HG02885 (cell line): ENCODE results near the gene WDR64.
"Not testable (repeated sequence)": the region's sequence is repeated elsewhere in the genome, so short reads cannot be mapped to it uniquely, and the experiment has no call there.

Source experiments
- ATAC-seq: cut with Tn5 transposase; IDR thresholded peaks from one replicate; pipeline ENCODE4 v1.9.1; 2021; ENCODE audit warnings: mild to moderate bottlenecking; ENCODE audit not compliant: unreplicated experiment, poor library complexity

WDR64 gene

GRCh38 chr1:241648159-241648558 is 3.9 kb upstream of the WDR64 start:
- no peak for ATAC-seq

DNA sequence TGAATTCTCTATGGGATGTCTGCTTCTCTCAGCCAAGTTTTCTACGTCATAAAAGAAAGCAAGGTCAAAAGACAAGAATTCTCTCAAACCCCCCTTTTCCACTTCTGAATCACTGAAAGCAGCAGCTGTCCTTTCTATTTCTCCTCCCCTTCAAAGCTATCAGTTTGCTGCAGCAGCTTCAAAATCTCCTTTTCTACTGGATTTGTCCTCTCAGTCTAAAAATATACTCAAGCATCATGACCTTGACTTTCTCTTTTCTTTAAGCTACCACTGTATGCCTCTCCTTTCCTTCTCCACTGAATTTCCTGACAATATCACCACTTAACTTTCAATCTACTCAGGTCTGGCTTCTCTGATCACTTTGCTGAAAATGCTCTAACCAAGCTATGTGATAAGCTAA is 1.9 kb downstream of the WDR64 start:
- ATAC-seq, result peak; percentile 37

DNA sequence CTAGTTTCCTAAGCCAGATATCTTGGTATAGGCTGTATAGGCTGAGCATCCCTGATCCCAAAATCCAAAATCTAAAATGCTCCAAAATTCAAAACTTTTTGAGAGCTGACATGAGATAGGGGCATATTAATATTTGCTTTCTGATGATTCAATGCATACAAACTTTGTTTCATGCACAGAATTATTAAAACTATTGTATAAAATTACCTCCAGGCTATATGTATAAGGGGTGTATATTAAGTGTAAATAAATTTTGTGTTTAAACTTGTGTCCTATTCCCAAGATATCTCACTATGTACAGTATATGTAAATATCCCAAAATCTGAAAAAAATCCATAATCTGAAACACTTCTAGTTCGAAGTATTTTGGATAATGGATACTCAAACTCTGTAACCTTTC is 2.6 kb downstream of the WDR64 start:
- no peak for ATAC-seq

DNA sequence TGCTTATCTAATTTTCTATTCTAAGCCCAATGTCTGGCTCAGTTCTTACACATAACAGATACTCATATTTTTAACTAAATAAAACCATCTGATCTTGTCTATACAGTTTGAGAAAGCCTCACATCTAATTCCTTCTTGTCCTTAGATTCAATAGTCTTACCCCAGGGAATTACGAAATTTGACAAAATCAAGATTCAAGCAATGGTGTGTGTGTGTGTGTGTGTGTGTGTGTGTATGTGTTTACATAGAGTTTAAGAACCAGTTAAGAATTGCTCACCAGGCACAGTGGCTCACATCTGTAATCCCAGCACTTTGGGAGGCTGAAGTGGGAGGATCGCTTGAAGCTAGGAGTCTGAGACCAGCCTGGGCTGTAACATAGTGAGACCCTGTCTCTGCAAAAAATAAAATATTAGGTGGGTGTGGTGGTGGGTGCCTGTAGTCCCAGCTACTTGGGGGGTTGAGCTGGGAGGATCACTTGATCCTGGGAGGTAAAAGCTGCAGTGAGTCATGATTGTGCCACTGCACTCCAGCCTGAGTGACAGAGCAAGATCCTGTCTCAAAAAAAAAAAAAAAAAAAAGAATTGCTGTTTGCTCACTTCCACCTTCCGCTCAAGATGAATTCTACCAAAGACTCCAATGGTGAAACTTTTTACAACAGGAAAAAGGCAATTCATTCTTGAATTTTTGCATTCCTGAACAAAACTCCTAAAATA is 6.2 kb downstream of the WDR64 start:
- ATAC-seq, result no peak

GRCh38 chr1:241659016-241659415 is 6.9 kb downstream of the WDR64 start:
- ATAC-seq, result not testable (repeated sequence)

DNA sequence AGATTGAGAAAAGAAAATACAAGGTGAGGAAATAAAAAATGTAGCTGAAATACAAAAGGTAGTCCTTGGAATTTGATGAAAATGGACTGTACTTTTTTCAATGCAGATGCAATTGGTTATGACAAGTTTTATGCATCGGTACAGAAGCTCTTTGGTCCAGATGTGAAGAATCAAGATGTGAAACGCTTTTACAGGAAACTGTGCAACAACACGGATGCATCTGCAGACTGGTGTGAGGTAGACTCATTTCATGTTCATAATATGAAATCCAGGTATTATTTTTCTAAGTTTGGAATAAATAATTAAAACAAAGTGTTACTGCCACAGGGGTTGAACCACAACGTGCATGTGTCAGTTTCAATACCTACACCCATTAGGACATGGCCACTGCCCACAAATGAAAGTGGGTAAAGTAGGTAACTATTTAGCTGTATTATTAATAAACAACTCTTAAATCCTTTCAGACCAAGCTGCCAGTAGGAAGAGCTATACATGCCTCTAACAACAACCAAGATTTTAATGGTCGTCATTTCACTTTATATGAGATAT is 8.4 kb downstream of the WDR64 start:
- no peak for ATAC-seq

DNA sequence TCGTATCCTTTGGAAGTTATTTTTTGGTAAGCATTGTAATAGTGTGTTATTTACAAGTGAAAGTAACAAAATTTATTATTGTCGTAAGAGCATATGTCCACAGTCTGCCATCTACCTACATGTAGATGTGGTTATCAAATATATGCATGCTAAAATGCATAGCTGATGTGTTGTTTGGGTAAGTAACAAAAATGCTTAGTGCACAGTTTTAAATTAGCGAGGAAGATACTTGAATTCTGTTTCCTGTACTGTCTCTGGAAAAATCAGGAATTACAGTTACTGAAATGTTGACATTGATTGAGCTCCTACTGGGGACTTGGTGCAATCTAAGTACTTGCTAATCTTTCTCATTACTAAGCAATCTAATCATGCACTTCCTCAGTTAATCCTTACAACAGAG is 14.3 kb downstream of the WDR64 start:
- ATAC-seq, result no peak

GRCh38 chr1:241672301-241672700 is 20.2 kb downstream of the WDR64 start:
- no peak for ATAC-seq

GRCh38 chr1:241674805-241675384 is 22.8 kb downstream of the WDR64 start:
- no peak for ATAC-seq

DNA sequence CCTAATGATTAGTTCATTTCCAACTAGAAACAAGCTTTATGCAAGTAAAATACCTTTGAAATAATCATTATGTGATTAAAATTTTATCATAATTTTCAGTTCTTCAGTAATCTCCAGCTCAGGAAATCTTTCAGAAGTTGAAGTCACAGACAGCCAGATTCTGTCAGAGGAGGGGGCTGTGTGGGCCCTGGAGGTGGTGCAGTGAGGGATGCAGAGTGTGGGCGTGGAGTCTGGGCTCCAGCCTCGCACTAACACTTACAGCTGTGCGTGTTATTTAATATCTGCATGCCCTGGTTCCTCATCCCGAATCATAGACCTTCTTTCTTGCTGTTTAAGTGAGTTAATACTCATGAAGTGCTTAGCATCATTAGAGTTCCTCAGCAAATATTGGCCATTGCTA is 23.9 kb downstream of the WDR64 start:
- ATAC-seq, result no peak

GRCh38 chr1:241677201-241677600 is 25.1 kb downstream of the WDR64 start:
- ATAC-seq, result peak; percentile 95

- ATAC-seq, result no peak
Measured at GRCh38 chr1:241678536-241678935, 26.5 kb downstream of the WDR64 start.

GRCh38 chr1:241679404-241679803 is 27.3 kb downstream of the WDR64 start:
- ATAC-seq, result no peak

DNA sequence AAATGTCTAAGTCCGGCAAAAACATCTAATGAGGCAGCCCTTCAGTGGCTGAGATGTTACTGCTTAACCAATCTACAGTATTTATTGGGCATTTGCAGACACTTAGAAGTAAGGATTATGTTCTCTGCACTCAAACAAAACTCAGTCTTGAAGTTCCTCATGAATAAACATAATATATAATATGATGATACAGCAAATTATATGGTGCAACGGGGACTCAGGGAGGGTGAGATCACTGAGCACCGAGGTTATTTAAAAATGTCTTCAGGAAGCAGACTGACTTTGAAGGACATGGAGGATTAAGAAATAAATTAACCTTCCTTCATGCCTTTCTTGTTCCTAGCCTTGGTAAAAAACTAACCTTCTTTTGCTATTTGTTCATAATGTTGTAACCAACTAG is 27.9 kb downstream of the WDR64 start:
- ATAC-seq, result no peak

GRCh38 chr1:241681861-241682448 is 29.9 kb downstream of the WDR64 start:
- ATAC-seq, result not testable (repeated sequence)

GRCh38 chr1:241682921-241683320 is 30.8 kb downstream of the WDR64 start:
- ATAC-seq, result no peak

DNA sequence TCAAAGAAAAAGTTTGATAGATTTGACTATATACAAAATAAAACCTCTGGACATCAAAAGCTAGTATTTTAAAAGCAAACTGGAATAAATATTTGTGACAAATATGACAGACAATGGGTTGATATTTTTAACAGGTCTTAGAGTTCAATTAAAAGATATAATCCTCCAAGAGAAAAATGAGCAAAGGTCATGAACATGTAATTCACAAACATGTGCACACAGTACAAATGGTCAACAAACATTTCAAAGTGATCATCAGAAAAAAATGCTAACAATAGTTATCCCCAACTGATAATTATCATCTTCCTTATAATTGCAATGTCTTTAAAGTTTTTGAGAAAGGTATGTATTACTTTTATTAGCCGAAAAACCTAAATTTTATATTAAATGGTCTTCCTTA is 32.0 kb downstream of the WDR64 start:
- ATAC-seq, result no peak

GRCh38 chr1:241688940-241689368 is 36.9 kb downstream of the WDR64 start:
- no peak for ATAC-seq

DNA sequence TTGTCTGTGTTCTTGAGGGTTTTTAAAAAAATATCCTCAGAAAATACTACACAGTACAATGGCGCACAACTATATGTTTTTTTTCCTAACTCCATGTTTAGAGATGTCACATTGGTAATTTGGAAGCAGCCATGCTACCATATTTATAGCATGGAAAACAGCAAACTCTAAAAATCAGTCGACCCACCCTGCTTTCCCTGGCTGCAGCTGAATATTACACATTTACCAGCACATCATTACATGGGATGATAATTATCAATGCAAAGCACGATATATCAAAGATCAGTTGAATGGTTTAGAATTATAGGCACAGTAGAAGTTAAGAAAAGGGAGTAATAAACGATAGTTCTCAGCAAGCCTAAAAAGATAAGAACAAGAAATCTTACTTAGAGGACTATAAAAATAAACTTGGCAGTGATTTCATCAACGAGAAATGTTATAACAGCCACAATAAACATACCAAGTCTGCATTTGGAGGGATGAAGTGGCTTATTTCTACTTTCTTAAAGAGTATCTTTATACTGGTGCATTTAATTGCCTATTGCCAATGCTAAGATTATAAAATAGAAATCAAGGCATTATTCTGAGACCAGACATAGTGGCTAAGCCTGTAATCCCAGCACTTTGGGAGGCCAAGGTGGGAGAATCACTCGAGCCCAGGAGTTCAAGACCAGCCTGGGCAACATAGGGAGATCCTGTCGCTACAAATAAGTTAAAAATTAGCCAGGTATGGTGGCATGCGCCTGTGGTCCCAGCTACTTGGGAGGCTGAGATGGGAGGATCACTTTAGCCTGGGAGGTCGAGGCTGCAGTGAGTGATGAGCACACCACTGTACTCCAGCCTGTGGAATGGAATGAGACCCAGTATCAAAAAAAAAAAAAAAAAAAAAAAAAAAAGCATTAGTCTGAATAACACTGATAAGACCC is 43.4 kb downstream of the WDR64 start:
- no peak for ATAC-seq

DNA sequence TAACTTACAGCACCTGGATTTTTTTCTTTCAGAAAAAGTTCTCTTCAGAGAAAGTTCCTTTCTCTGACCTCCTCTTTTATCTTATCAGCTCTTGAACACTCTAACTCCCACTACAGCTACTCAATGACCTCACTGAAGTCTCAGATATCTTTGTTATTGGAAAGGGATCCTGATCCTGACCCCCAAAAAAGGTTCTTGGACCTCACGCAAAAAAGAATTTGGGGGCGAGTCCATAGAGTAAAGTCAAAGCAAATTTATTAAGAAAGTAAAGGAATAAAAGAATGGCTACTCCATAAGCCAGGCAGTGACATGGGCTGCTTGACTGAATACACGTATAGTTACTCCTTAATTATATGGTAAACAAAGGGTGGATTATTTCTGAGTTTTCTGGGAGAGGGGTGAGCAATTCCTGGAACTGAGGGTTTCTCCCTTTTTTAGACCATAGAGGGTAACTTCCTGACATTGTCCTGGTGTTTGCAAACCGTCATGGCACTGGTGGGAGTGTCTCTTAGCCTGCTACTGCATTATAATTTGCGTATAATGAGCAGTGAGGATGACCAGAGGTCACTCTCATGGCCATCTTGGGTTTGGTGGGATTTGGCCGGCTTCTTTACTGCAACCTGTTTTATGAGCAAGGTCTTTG is 44.2 kb downstream of the WDR64 start:
- ATAC-seq, result no peak
